Measurements from ENCODE around the gene SLIT3.

Gene SLIT3

GRCh38 chr5:168889039-168889438 is 411.9 kb downstream of the SLIT3 start:
- DNase-seq (ENCODE audit: low read depth): no peak
- no peak for TF ChIP-seq CTCF (conservative IDR thresholded peaks at IDR 0.05; ENCODE audit: low read length)
- H3K4me3 ChIP-seq (ENCODE audit: low read length): no peak overlapping the region

GRCh38 chr5:168887931-168888330 is 413.0 kb downstream of the SLIT3 start:
- TF ChIP-seq CTCF (conservative IDR thresholded peaks at IDR 0.05; ENCODE audit: low read length): no peak
- DNase-seq (ENCODE audit: low read depth): no peak
- no peak overlapping the region for H3K4me3 ChIP-seq (ENCODE audit: low read length)

- no peak overlapping the region for H3K4me3 ChIP-seq (ENCODE audit: low read length)
- TF ChIP-seq CTCF (conservative IDR thresholded peaks at IDR 0.05; ENCODE audit: low read length): no peak
- DNase-seq (ENCODE audit: low read depth): no peak
Measured at GRCh38 chr5:168886157-168886556, 414.8 kb downstream of the SLIT3 start.

GRCh38 chr5:168885324-168886120 is 415.4 kb downstream of the SLIT3 start:
- H3K4me3 ChIP-seq (ENCODE audit: low read length): no peak overlapping the region
- TF ChIP-seq CTCF (conservative IDR thresholded peaks at IDR 0.05; ENCODE audit: low read length): no peak
- peak; percentile 21 for DNase-seq (ENCODE audit: low read depth)

- DNase-seq (ENCODE audit: low read depth): no peak
- no peak for TF ChIP-seq CTCF (conservative IDR thresholded peaks at IDR 0.05; ENCODE audit: low read length)
- no peak overlapping the region for H3K4me3 ChIP-seq (ENCODE audit: low read length)
Measured at GRCh38 chr5:168883991-168884390, 416.9 kb downstream of the SLIT3 start.

- TF ChIP-seq CTCF (conservative IDR thresholded peaks at IDR 0.05; ENCODE audit: low read length): no peak
- no peak overlapping the region for H3K4me3 ChIP-seq (ENCODE audit: low read length)
- DNase-seq (ENCODE audit: low read depth): no peak
Measured at GRCh38 chr5:168883281-168883741, 417.6 kb downstream of the SLIT3 start.

- no peak for DNase-seq (ENCODE audit: low read depth)
- TF ChIP-seq CTCF (conservative IDR thresholded peaks at IDR 0.05; ENCODE audit: low read length): no peak
- H3K4me3 ChIP-seq (ENCODE audit: low read length): no peak overlapping the region
Measured at GRCh38 chr5:168882283-168882682, 418.7 kb downstream of the SLIT3 start.
